NT2/D1 (cell line): Measurements from ENCODE around the gene TRMT44.

ENCODE experiments used
- DNase-seq: peaks from one replicate; pipeline ENCODE4 v3.0.0-alpha.2; 2011; ENCODE audit warnings: low read depth, low spot score
- H3K27me3 ChIP-seq: 2 replicates; pipeline ENCODE4 v1.6.0; 2011; ENCODE audit warnings: mild to moderate bottlenecking; ENCODE audit not compliant: insufficient read length, insufficient read depth
- H3K36me3 ChIP-seq: 2 replicates; pipeline ENCODE4 v1.6.1; 2011; ENCODE audit warnings: mild to moderate bottlenecking, low read length, mixed read lengths; ENCODE audit not compliant: insufficient read depth, insufficient read length
- H3K4me1 ChIP-seq: 2 replicates; pipeline ENCODE4 v1.5.1; 2011; ENCODE audit not compliant: insufficient read depth, insufficient read length
- H3K4me3 ChIP-seq: 2 replicates; pipeline ENCODE4 v1.5.1; 2011; ENCODE audit warnings: low read depth; ENCODE audit not compliant: insufficient read length
- H3K9ac ChIP-seq: 2 replicates; pipeline ENCODE4 v1.6.0; 2011; ENCODE audit warnings: low read depth; ENCODE audit not compliant: insufficient read length
- H3K9me3 ChIP-seq: 2 replicates; pipeline ENCODE4 v1.5.1; 2011; ENCODE audit warnings: mild to moderate bottlenecking, low read length; ENCODE audit not compliant: insufficient read depth
- SUZ12 ChIP-seq: IDR thresholded peaks from 2 replicates; pipeline ENCODE4 v1.6.1; 2011; ENCODE audit not compliant: insufficient read length, insufficient read depth; ENCODE audit errors: extremely low read depth
- YY1 ChIP-seq: IDR thresholded peaks from 2 replicates; pipeline ENCODE4 v1.6.1; 2011; ENCODE audit not compliant: insufficient read length, insufficient read depth
- ZNF274 ChIP-seq: IDR thresholded peaks from 2 replicates; pipeline ENCODE4 v1.6.1; 2011; ENCODE audit warnings: mild to moderate bottlenecking, low read depth, low read length

Gene TRMT44

DNA sequence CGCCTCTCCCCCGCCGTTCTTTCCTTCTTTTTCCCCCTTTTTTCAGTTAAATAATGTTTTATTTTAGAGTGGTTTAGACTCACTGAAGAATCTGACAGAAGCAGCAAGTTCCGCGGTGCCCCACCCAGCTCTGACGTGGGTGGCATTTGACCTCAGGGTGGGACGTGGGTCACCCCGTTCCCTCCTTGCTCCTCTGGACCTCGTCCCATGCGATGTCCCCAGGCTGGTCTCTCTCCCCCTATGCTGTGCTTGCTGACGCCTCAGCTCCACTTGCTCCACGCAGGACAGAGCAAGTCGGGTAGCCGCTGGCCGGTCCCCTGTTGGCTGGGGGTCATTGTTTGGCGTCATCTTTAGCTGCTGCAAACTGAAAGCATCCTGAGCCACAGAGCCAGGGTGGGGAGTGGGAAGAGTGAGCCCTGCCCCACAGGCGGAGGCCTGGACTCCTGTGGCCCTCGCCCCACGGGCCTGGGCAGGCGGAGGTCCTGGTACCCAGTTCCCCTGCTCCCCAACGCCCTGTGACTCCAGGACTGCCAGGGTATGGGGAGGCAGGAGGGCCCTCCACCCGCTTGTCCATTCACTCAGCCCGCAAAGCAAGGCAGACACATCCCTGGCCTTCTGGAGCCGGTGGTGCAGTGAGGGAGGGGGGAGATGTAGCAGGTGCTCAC, 30.8 kb downstream of the TRMT44 start:
- Histone ChIP-seq H3K9ac (no peak overlapping the region), H3K36me3 (peaks cover 84% of the 10 kb centered on the region), H3K9me3 (no peaks in the 10 kb centered on the region), H3K4me3 (no peak overlapping the region), H3K4me1 (peaks cover 24% of the 10 kb centered on the region), H3K27me3 (no peaks in the 10 kb centered on the region)
- TF ChIP-seq SUZ12 (no peak), YY1 (no peak), ZNF274 (no peak)
- no peak for DNase-seq

DNA sequence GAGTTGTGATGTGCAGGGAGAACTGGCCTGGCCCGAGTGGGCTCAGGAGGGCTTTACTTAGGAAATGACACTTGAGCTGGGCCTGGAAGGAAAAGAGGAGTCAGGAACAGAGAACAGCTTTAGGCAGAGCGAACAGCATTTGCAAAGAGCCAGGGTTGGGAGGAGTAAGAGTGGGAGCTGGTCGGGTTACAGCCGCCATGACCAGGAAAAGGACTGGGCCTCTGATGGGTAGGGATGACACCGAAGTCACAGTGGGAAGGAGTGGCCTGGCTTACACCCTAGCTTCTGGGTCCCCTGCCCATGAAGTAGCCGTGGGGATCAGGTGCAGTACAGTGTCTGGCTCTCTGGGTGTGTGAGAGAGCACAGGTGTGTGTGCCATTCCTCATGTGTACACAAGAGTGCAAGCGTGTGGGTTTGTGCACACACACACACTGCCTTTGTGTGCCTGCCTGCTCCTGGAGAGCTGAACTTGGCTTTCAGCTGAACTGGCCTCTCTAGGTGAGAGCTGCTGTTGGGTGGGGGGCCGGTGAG, 31.6 kb downstream of the TRMT44 start:
- Histone ChIP-seq H3K9ac (peak overlapping the region; percentile 47), H3K9me3 (no peaks in the 10 kb centered on the region), H3K36me3 (peaks cover 84% of the 10 kb centered on the region), H3K4me1 (peaks cover 24% of the 10 kb centered on the region), H3K27me3 (no peaks in the 10 kb centered on the region), H3K4me3 (no peak overlapping the region)
- DNase-seq, result no peak
- no peak for TF ChIP-seq YY1
- TF ChIP-seq ZNF274, result no peak
- no peak for TF ChIP-seq SUZ12

DNA sequence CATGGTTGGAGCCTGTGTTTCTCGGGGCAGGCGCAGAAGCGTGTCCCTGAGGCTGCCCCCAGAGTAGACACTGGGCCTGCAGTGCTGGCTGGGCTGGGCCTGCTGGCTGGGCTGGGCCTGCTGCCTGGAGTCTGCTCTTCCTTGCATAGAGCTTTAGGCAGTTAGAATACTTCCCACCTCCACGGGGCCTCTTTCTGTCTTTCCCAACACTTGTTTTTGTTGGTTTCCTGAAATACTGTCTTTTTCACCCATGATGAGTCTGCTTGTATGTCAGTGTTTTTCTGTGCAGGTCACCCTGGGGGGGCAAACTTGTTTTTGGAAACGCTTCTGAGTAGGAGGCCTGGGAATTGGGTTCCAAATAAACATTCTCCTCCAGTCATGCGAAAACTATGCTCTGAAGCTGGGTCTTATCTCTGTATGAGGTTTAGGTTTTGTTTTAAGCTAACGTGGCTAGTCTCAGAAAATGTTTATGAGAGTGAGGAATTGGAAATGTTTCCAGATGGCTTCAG, 32.2 kb downstream of the TRMT44 start:
- H3K9ac ChIP-seq, result peak overlapping the region; percentile 47
- H3K36me3 ChIP-seq, result peaks cover 85% of the 10 kb centered on the region
- H3K4me1 ChIP-seq, result peaks cover 24% of the 10 kb centered on the region
- H3K27me3 ChIP-seq, result no peaks in the 10 kb centered on the region
- no peaks in the 10 kb centered on the region for H3K9me3 ChIP-seq
- no peak for DNase-seq
- TF ChIP-seq ZNF274, result no peak
- no peak overlapping the region for H3K4me3 ChIP-seq

DNA sequence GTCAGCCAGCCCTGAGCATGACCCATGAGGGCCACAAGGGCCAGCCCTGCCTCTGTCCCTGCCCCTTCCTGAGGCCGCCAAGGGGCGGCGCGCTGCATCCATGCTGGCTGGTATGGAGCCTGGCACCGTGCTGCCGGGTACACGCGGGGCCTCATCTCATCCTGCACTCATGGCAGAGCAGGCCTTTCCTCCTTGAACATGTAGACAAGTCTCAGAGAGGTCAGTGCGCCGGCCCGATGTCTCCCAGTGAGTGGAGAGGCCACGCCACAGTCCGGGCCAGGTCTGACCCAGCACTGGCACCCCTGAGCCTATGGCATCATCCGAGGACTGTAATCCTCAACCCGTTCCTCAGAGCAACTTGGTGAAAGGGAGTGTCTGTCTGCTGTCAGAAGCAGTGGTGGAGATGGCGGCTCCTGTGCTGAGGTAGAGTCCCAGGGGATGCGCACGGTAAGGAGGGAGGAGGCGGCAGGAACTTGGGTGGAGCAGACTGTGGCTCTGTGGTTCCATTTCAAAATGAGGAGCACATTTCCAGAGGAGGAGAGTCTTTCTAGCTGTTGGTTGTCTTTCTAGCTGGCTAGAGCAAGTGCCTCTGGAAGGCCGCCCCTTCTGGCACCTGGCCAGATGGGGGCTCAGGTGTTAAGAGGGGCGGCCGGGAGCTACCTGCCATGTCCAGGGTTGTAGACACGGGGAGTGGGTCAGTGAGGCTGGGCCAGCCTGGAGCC, 32.8 kb downstream of the TRMT44 start:
- TF ChIP-seq SUZ12 (no peak), YY1 (no peak), ZNF274 (no peak)
- Histone ChIP-seq H3K4me3 (no peak overlapping the region), H3K27me3 (no peaks in the 10 kb centered on the region), H3K9ac (peak overlapping the region; percentile 25), H3K4me1 (peaks cover 24% of the 10 kb centered on the region), H3K36me3 (peaks cover 84% of the 10 kb centered on the region), H3K9me3 (no peaks in the 10 kb centered on the region)
- no peak for DNase-seq

DNA sequence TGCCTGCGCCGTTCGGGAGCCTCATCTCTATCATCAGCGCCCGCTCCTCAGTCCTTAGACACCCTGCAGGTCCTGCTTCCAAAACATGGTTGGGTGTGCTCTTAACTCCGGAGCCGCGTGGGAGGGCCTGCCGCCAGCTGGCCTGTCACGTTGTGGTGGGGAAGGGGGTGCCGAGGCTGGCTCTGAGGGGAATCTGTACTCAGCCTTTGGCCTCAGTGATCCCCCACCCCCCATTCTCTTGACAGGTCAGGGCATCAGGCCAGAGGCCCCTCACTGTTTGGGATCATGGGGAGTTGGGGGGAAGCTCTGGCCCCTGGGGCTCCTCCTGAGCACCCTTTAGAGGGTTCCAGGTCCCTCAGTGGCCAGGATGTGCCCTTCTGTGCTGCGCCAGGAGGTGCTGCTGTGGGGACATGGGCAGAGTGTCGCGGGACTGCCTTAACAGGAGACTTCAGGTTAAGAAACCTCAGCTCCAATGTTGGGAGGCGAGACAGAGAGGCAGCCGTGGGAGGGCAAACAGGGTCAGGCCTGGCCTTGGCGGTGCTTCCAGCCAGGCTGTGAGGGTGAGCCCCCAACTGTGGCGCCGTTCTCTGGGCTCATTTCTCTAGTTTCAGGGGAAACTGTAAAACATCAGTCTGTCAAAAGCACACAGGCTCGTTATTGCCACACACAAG, 33.5 kb downstream of the TRMT44 start:
- Histone ChIP-seq H3K4me1 (peaks cover 28% of the 10 kb centered on the region), H3K9ac (no peak overlapping the region), H3K36me3 (peaks cover 84% of the 10 kb centered on the region), H3K4me3 (no peak overlapping the region), H3K27me3 (no peaks in the 10 kb centered on the region), H3K9me3 (no peaks in the 10 kb centered on the region)
- DNase-seq, result no peak
- no peak for TF ChIP-seq YY1
- no peak for TF ChIP-seq SUZ12
- no peak for TF ChIP-seq ZNF274

DNA sequence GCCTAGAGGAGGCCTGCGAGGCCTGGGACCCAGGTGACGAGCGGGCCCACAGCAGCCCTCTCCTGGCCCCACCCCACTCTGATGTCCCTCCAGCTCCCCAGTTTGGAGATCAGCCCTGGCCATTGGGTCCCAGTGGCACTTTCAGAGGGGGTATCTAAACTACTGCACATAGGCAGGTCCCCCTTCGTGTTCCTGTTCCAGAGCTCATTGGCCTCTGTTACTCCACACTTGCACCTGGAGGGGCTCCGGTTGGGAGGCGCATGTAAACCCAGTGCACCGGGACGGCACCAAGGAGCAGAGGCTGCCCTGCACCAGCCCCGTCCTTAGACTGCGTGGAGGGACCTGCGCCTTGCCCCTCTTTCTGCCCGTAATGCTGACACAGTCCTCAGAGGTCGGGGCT, 34.3 kb downstream of the TRMT44 start:
- H3K4me3 ChIP-seq, result no peak overlapping the region
- no peaks in the 10 kb centered on the region for H3K27me3 ChIP-seq
- no peaks in the 10 kb centered on the region for H3K9me3 ChIP-seq
- peaks cover 83% of the 10 kb centered on the region for H3K36me3 ChIP-seq
- H3K4me1 ChIP-seq, result peaks cover 24% of the 10 kb centered on the region
- no peak overlapping the region for H3K9ac ChIP-seq
- DNase-seq, result no peak
- TF ChIP-seq ZNF274 (no peak), YY1 (no peak), SUZ12 (no peak)
